ENCODE results near the gene TXNRD2. TPM values are rescaled to one million over a fixed set of nuclear protein-coding genes. Genes with fewer than 3 reads are reported as not detected.
A peak's percentile ranks its signal among the peaks of the same experiment; 100 is the strongest.

The TXNRD2 gene
- total RNA-seq, 1 donor from 2014 or later = 6.4 TPM

DNA sequence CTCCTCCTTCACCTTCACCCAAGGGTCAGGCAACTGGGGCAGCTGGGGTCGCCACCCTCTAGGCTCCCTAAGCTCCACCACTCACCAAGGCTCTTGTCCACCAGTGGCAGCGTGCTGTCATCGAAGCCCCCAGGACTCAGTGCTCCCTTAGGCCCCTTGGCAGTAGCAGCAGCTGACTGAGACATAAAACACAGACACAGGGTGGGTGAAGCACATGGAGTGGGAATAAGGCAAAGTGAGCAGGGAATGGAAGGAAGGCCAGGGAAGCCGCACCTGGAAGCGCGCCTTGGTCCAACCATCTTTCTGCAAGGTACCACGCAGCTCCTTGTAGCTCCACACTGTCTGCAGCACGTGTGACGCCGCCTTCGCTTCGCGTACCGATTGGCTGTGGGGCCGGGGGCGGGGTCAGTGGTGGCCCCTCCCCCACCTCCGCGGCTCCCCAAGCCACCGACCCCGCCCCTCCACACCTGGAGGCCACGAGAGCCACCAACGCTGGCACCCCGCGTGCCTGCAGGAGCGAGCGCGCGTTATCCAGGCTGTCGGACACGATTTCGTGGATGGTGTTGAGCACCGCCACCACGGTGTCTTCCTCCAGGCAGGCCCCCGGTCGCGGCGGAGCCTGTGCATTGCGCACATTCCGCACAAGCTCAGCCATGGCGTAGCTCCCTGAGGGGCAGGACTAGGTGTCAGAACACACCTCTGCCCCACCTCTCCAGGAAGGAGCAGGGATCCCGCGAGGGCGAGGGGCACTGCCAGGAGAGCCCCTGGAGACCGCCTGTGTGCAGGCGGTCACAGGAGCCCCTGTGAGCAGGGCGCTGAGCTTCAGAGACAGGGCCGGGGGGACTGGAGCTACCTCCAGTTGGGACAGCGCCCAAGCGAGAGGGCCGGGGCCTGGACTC, 31.3 kb upstream of the TXNRD2 start:
- TF ChIP-seq, protein P1, sequence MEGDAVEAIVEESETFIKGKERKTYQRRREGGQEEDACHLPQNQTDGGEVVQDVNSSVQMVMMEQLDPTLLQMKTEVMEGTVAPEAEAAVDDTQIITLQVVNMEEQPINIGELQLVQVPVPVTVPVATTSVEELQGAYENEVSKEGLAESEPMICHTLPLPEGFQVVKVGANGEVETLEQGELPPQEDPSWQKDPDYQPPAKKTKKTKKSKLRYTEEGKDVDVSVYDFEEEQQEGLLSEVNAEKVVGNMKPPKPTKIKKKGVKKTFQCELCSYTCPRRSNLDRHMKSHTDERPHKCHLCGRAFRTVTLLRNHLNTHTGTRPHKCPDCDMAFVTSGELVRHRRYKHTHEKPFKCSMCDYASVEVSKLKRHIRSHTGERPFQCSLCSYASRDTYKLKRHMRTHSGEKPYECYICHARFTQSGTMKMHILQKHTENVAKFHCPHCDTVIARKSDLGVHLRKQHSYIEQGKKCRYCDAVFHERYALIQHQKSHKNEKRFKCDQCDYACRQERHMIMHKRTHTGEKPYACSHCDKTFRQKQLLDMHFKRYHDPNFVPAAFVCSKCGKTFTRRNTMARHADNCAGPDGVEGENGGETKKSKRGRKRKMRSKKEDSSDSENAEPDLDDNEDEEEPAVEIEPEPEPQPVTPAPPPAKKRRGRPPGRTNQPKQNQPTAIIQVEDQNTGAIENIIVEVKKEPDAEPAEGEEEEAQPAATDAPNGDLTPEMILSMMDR (IDR thresholded peaks at IDR 0.05; ENCODE audit: partially characterized antibody, unreplicated experiment) = no peak
- H3K4me1 Mint-ChIP-seq (ENCODE audit: low read depth, unreplicated experiment) = peaks cover 11% of the 10 kb centered on the region
- H3K27me3 Mint-ChIP-seq (ENCODE audit: unreplicated experiment) = peaks cover 12% of the 10 kb centered on the region
- H3K4me3 Mint-ChIP-seq (ENCODE audit: unreplicated experiment) = no peak overlapping the region
- no peak for DNase-seq
- H3K27ac Mint-ChIP-seq (ENCODE audit: unreplicated experiment) = no peak overlapping the region
- H3K9me3 Mint-ChIP-seq (ENCODE audit: unreplicated experiment) = peaks cover 6% of the 10 kb centered on the region
- H3K36me3 Mint-ChIP-seq (ENCODE audit: unreplicated experiment) = no peaks in the 10 kb centered on the region

DNA sequence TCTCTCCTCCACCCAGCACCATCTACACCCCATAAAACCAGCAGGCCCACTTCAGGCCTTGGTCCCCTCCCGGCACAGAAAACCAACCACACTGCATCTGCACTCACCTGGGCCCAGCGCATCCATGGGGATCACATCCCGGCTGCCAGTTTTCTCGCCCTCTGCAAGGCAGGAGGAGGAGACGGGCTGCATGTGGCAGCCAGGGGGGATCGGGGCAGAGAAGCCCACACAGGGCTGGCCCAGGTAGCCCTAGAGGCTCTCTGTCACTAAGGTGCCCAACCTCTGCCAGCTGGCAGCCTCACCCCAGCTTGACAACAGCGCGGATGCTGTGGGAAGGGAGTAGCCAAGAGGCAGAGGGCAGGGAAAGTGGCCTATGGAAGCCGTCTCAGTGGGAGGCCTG, 30.6 kb upstream of the TXNRD2 start:
- Mint-ChIP-seq H3K36me3 (ENCODE audit: unreplicated experiment) (no peaks in the 10 kb centered on the region), H3K9me3 (ENCODE audit: unreplicated experiment) (peaks cover 6% of the 10 kb centered on the region), H3K27ac (ENCODE audit: unreplicated experiment) (no peak overlapping the region), H3K4me1 (ENCODE audit: low read depth, unreplicated experiment) (peaks cover 11% of the 10 kb centered on the region), H3K4me3 (ENCODE audit: unreplicated experiment) (no peak overlapping the region), H3K27me3 (ENCODE audit: unreplicated experiment) (peaks cover 12% of the 10 kb centered on the region)
- TF ChIP-seq, protein P1 (IDR thresholded peaks at IDR 0.05; ENCODE audit: partially characterized antibody, unreplicated experiment) = no peak
- no peak for DNase-seq

DNA sequence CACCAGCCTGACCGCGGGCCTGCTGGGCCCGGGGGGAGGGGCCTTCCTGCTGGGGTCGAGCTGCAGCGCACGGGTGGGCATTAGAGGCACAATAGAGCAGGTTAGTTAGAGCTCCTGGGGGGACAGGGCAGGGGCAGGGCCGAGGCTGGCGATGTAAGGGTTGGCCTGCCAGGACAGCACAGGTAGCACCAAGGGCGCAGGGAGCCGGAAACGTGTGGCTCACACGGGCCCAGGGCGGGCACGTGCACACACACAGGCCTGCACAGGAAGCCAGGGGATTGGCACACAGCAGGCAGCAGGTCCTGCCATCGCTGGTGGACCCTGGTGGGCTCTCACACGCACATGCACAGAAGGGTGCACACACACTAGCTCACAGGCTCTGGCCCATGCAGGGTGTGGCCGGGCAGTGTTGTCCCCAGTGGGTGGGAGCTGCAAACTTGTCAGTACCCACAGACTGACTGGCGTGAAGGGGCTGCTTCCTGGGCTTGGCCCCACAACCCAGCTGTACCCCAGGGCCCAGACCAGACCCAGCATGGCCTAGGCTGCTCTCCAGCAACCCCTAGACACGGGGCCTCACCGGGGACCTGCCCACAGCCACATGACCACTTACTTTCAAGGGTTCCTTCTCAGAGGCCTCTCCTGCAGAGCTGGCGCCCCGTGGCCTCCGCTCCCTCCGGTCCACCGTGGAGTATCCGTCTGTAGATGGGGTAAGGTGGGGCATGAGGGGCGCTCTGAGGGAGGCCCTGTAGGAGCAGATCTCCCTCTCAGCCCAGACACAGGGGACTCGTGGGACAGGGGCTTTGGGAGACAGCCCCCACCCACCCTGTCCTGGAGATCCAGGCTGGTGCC, 29.9 kb upstream of the TXNRD2 start:
- no peak for DNase-seq
- Mint-ChIP-seq H3K9me3 (ENCODE audit: unreplicated experiment) (peaks cover 3% of the 10 kb centered on the region), H3K27me3 (ENCODE audit: unreplicated experiment) (peaks cover 16% of the 10 kb centered on the region), H3K36me3 (ENCODE audit: unreplicated experiment) (no peaks in the 10 kb centered on the region), H3K4me1 (ENCODE audit: low read depth, unreplicated experiment) (peaks cover 13% of the 10 kb centered on the region), H3K27ac (ENCODE audit: unreplicated experiment) (no peak overlapping the region), H3K4me3 (ENCODE audit: unreplicated experiment) (no peak overlapping the region)
- TF ChIP-seq, protein P1 (IDR thresholded peaks at IDR 0.05; ENCODE audit: partially characterized antibody, unreplicated experiment) = no peak

DNA sequence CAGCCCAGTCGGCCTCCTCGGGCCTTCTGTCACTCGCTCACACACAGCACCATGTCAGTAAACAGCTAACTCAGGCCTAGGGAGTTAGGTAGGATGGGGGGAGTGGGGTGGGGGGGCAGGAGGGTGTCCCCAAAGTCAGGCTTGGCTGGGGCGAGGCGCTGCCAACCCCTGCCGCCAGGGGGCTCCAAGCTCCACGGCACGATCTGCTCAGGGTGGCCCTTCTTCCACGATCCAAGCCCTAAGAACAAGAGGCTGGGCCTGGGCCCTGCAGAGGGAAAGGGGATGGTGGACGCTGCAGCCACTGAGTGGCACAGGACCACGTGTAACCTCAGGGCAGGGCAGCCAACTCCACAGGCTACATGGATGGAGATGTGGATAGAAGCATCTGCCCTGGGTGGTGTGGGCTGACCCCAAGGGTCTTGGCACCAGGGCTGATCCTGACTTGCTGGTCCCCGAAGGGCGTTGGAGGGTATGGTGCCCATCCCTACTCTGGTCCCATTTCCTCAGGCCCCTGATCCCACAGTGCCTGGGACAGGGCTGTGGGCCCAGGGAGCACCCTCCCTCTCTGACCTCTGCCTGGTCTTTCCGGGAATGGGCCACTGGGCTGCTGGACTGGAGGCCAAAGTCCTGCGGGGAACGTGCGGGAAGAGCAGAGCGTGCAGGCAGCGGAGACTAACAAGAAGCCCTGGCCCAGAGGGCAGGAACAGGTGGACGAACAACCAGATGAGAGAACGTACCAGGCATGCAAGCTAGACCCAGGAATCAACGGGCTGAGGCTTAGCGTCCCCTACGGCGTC, 29.1 kb upstream of the TXNRD2 start:
- peaks cover 11% of the 10 kb centered on the region for H3K4me1 Mint-ChIP-seq (ENCODE audit: low read depth, unreplicated experiment)
- H3K36me3 Mint-ChIP-seq (ENCODE audit: unreplicated experiment) = no peaks in the 10 kb centered on the region
- DNase-seq = peak; percentile 81
- TF ChIP-seq, protein P1 (IDR thresholded peaks at IDR 0.05; ENCODE audit: partially characterized antibody, unreplicated experiment) = peak; percentile 99
- H3K27ac Mint-ChIP-seq (ENCODE audit: unreplicated experiment) = no peak overlapping the region
- peaks cover 16% of the 10 kb centered on the region for H3K27me3 Mint-ChIP-seq (ENCODE audit: unreplicated experiment)
- H3K9me3 Mint-ChIP-seq (ENCODE audit: unreplicated experiment) = peaks cover 3% of the 10 kb centered on the region
- H3K4me3 Mint-ChIP-seq (ENCODE audit: unreplicated experiment) = no peak overlapping the region

Data from glutamatergic neuron (in vitro differentiated cells).